ENCODE results near the gene MAP1S. TPM values are rescaled to one million over a fixed set of nuclear protein-coding genes. Genes with fewer than 3 reads are reported as not detected.

The MAP1S gene
- polyA plus RNA-seq, 1 experiment = 20.4 TPM

DNA sequence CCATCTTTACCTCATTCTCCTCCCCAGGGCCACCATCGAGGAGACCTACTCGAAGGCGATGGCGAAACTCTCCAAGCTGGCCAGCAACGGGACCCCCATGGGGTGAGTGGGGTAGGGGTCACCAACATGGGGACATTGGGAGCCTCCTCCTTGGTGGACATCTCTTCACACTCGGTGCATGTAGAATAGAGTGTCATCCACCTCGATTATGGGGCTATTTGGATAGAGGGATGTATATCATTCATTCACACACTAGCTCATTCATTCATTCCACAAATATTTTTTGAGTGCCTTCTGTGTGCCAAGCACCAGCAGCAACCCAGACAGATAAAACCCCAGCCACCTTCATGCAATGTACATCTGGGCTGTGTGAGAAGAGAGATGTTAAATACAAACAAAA is 45.1 kb downstream of the MAP1S start:
- CTCF ChIA-PET = interaction anchor here (0.8 to 2.0 kb wide), 3 partner anchors 10 to 95 kb away, joined by 3 to 5 read pairs (median 3); partner anchors contain the start of gene RPL18A
- POLR2A ChIA-PET = no interaction called here
- Histone ChIP-seq H3K36me3 (ENCODE audit: control insufficient read depth, insufficient read depth, low read length) (no peaks in the 10 kb centered on the region), H3K4me3 (ENCODE audit: low read depth, low read length) (no peak overlapping the region), H3K27me3 (ENCODE audit: control insufficient read depth, insufficient read depth, low read length) (no peaks in the 10 kb centered on the region; the same call in 1 of the 2 replicates)
- TF ChIP-seq, protein P1, sequence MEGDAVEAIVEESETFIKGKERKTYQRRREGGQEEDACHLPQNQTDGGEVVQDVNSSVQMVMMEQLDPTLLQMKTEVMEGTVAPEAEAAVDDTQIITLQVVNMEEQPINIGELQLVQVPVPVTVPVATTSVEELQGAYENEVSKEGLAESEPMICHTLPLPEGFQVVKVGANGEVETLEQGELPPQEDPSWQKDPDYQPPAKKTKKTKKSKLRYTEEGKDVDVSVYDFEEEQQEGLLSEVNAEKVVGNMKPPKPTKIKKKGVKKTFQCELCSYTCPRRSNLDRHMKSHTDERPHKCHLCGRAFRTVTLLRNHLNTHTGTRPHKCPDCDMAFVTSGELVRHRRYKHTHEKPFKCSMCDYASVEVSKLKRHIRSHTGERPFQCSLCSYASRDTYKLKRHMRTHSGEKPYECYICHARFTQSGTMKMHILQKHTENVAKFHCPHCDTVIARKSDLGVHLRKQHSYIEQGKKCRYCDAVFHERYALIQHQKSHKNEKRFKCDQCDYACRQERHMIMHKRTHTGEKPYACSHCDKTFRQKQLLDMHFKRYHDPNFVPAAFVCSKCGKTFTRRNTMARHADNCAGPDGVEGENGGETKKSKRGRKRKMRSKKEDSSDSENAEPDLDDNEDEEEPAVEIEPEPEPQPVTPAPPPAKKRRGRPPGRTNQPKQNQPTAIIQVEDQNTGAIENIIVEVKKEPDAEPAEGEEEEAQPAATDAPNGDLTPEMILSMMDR (IDR thresholded peaks at IDR 0.05; ENCODE audit: insufficient read depth, low read depth, low read length) = no peak
- no peak for DNase-seq (ENCODE audit: low read depth)

DNA sequence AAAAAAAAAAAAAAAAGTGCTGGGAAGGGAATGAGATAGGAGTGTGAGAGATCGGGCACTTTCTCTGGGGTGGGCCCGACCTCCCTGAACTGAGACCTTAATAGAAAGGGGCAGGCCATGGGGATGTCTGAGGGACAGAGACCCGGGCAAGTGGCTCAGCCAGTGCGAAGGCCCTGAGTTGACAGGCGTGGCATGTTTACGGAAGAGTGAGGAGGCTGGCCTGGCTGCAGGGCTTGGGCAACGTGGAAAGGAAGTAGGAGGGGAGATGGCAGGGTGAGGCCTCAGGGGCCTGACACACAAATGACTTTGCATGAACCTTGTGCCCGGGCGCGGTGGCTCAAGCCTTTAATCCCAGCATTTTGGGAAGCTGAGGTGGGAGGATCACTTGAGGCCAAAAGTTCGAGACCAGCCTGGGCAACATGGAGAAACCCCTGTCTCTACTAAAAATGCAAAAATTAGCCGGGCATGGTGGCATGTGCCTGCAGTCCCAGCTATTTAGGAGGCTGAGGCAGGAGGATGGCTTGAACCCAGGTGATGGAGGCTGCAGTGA is 45.9 kb downstream of the MAP1S start:
- TF ChIP-seq, protein P1 (IDR thresholded peaks at IDR 0.05; ENCODE audit: insufficient read depth, low read depth, low read length) = no peak
- CTCF ChIA-PET = interaction anchor here (0.8 to 2.7 kb wide), 5 partner anchors 10 to 95 kb away, joined by 3 to 19 read pairs (median 3); partner anchors contain the start of gene RPL18A
- no peak overlapping the region for H3K4me3 ChIP-seq (ENCODE audit: low read depth, low read length)
- no peaks in the 10 kb centered on the region for H3K36me3 ChIP-seq (ENCODE audit: control insufficient read depth, insufficient read depth, low read length)
- POLR2A ChIA-PET = no interaction called here
- H3K27me3 ChIP-seq (ENCODE audit: control insufficient read depth, insufficient read depth, low read length) = no peaks in the 10 kb centered on the region; the same call in 1 of the 2 replicates
- no peak for DNase-seq (ENCODE audit: low read depth)

GRCh38 chr19:17766543-17767131 is 47.4 kb downstream of the MAP1S start:
- CTCF ChIA-PET = interaction anchor here (0.5 to 2.7 kb wide), 39 partner anchors 8 to 367 kb away, joined by 3 to 43 read pairs (median 4); partner anchors contain the start of genes B3GNT3, NXNL1 and RPL18A
- TF ChIP-seq, protein P1 (IDR thresholded peaks at IDR 0.05; ENCODE audit: insufficient read depth, low read depth, low read length) = peak; percentile 99
- Histone ChIP-seq H3K4me3 (ENCODE audit: low read depth, low read length) (peak overlapping the region; percentile 10; the same call in 1 of the 2 replicates), H3K27me3 (ENCODE audit: control insufficient read depth, insufficient read depth, low read length) (no peaks in the 10 kb centered on the region), H3K36me3 (ENCODE audit: control insufficient read depth, insufficient read depth, low read length) (no peaks in the 10 kb centered on the region)
- no peak for DNase-seq (ENCODE audit: low read depth)
- POLR2A ChIA-PET = no interaction called here

DNA sequence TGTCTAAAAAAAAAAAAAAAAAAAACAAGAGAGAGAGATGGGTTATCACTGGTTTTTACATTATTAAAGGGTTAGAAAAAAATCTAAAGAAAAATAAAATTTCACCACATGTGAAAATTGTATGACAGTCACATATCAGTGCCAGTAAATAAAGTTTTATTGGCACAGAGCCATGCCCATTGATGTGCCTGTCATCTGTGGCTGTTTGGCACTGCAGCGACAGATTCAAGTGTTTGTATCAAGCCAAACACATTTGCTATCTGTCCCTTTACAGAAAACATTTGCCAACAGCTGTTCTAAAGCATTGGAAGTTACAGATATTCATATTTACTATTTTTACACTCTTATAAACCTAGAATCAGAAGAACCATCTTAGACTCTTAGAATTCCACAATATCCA is 48.3 kb downstream of the MAP1S start:
- CTCF ChIA-PET = interaction anchor here (0.9 to 2.7 kb wide), 18 partner anchors 7 to 368 kb away, joined by 3 to 43 read pairs (median 5); partner anchors contain the start of genes B3GNT3 and RPL18A
- POLR2A ChIA-PET = no interaction called here
- H3K4me3 ChIP-seq (ENCODE audit: low read depth, low read length) = no peak overlapping the region
- no peak for DNase-seq (ENCODE audit: low read depth)
- no peaks in the 10 kb centered on the region for H3K27me3 ChIP-seq (ENCODE audit: control insufficient read depth, insufficient read depth, low read length)
- H3K36me3 ChIP-seq (ENCODE audit: control insufficient read depth, insufficient read depth, low read length) = no peaks in the 10 kb centered on the region
- TF ChIP-seq, protein P1 (IDR thresholded peaks at IDR 0.05; ENCODE audit: insufficient read depth, low read depth, low read length) = no peak

GRCh38 chr19:17770613-17771012 is 51.3 kb downstream of the MAP1S start:
- CTCF ChIA-PET = no interaction called here
- H3K36me3 ChIP-seq (ENCODE audit: control insufficient read depth, insufficient read depth, low read length) = no peaks in the 10 kb centered on the region
- POLR2A ChIA-PET = no interaction called here

More at GRCh38 chr19:17770613-17771012, 51.3 kb downstream of the MAP1S start:
- no peak for DNase-seq (ENCODE audit: low read depth)
- no peak overlapping the region for H3K4me3 ChIP-seq (ENCODE audit: low read depth, low read length)
- no peaks in the 10 kb centered on the region for H3K27me3 ChIP-seq (ENCODE audit: control insufficient read depth, insufficient read depth, low read length)
- TF ChIP-seq, protein P1 (IDR thresholded peaks at IDR 0.05; ENCODE audit: insufficient read depth, low read depth, low read length) = no peak
